Measurements from ENCODE around the gene SAT1.

SAT1 gene

GRCh38 chrX:23832721-23833120, 49.7 kb downstream of the SAT1 start:
- Histone ChIP-seq H3K4me2 (ENCODE audit: low read length) (no peak overlapping the region), H3K27ac (ENCODE audit: low read length) (no peak overlapping the region), H3K4me3 (ENCODE audit: low read length) (no peak overlapping the region), H3K79me2 (ENCODE audit: low read length) (no peaks in the 10 kb centered on the region), H2AFZ (ENCODE audit: low read depth, low read length) (no peak overlapping the region), H3K27me3 (ENCODE audit: low read depth, low read length) (no peaks in the 10 kb centered on the region), H3K4me1 (ENCODE audit: low read length) (no peaks in the 10 kb centered on the region), H3K9me3 (ENCODE audit: insufficient read depth, low read length) (no peaks in the 10 kb centered on the region), H3K36me3 (replicated peaks; ENCODE audit: low read depth, low read length) (no peaks in the 10 kb centered on the region), H3K9ac (ENCODE audit: low read length) (no peak overlapping the region), H4K20me1 (ENCODE audit: insufficient read depth, low read length) (no peaks in the 10 kb centered on the region)
- TF ChIP-seq EZH2phosphoT487 (IDR thresholded peaks at IDR 0.05; ENCODE audit: low read depth) (no peak), CTCF (IDR thresholded peaks at IDR 0.05; ENCODE audit: low read depth, low read length) (no peak)

Data from OCI-LY3 (cell line).